GM18505 (cell line): Measurements from ENCODE around the gene UGT3A1.
A peak's percentile ranks its signal among the peaks of the same experiment; 100 is the strongest.

Experiments
- ATAC-seq: cut with Tn5 transposase; IDR thresholded peaks from one replicate; pipeline ENCODE4 v1.9.1; 2021; ENCODE audit not compliant: unreplicated experiment
- POLR2A ChIP-seq: IDR thresholded peaks from 4 replicates; pipeline ENCODE4 v1.6.1; 2011; ENCODE audit warnings: borderline replicate concordance; ENCODE audit not compliant: insufficient read depth, insufficient read length; ENCODE audit errors: extremely low read depth

The UGT3A1 gene

GRCh38 chr5:35904443-35905132, 86.6 kb downstream of the UGT3A1 start:
- no peak for TF ChIP-seq POLR2A
- ATAC-seq: peak; percentile 49

- TF ChIP-seq POLR2A: no peak
- no peak for ATAC-seq
These were observed 87.5 kb downstream of the UGT3A1 start for GRCh38 chr5:35903631-35904203.

- ATAC-seq: peak; percentile 73
- no peak for TF ChIP-seq POLR2A
These were observed 89.0 kb downstream of the UGT3A1 start for GRCh38 chr5:35902046-35902672.
